HG02623 (cell line): Measurements from ENCODE around the gene PAX8.
"Not testable (repeated sequence)": the region's sequence is repeated elsewhere in the genome, so short reads cannot be mapped to it uniquely, and the experiment has no call there.

Experiments
- ATAC-seq: cut with Tn5 transposase; IDR thresholded peaks from one replicate; pipeline ENCODE4 v1.9.1; 2021; ENCODE audit warnings: moderate library complexity; ENCODE audit not compliant: unreplicated experiment

The PAX8 gene

GRCh38 chr2:113278742-113279139 is at the start of gene PAX8:
Gene PAX8, minus strand, starts transcription at chr2:113278921. Its CDS starts 527 bp downstream, at chr2:113278394.
- ATAC-seq, result no peak

GRCh38 chr2:113328043-113328442 is 49.3 kb upstream of the PAX8 start:
- ATAC-seq, result no peak

GRCh38 chr2:113325161-113325731 is 46.5 kb upstream of the PAX8 start:
- not testable (repeated sequence) for ATAC-seq

GRCh38 chr2:113324684-113325160 is 46.0 kb upstream of the PAX8 start:
- no peak for ATAC-seq

GRCh38 chr2:113323129-113323528 is 44.4 kb upstream of the PAX8 start:
- not testable (repeated sequence) for ATAC-seq

GRCh38 chr2:113320106-113320505 is 41.4 kb upstream of the PAX8 start:
- ATAC-seq, result not testable (repeated sequence)

GRCh38 chr2:113318941-113319340 is 40.2 kb upstream of the PAX8 start:
- ATAC-seq, result not testable (repeated sequence)

GRCh38 chr2:113316085-113316484 is 37.4 kb upstream of the PAX8 start:
- ATAC-seq, result no peak

GRCh38 chr2:113314663-113315062 is 35.9 kb upstream of the PAX8 start:
- not testable (repeated sequence) for ATAC-seq

GRCh38 chr2:113314176-113314575 is 35.5 kb upstream of the PAX8 start:
- ATAC-seq, result not testable (repeated sequence)

GRCh38 chr2:113311781-113312180 is 33.1 kb upstream of the PAX8 start:
- ATAC-seq, result not testable (repeated sequence)

- not testable (repeated sequence) for ATAC-seq
Measured at GRCh38 chr2:113311191-113311590, 32.5 kb upstream of the PAX8 start.

GRCh38 chr2:113309655-113310387 is 31.1 kb upstream of the PAX8 start:
- no peak for ATAC-seq

GRCh38 chr2:113308784-113309183 is 30.1 kb upstream of the PAX8 start:
- ATAC-seq, result not testable (repeated sequence)

GRCh38 chr2:113306207-113306606 is 27.5 kb upstream of the PAX8 start:
- ATAC-seq, result not testable (repeated sequence)

GRCh38 chr2:113305749-113306148 is 27.0 kb upstream of the PAX8 start:
- ATAC-seq, result not testable (repeated sequence)

GRCh38 chr2:113305146-113305545 is 26.4 kb upstream of the PAX8 start:
- no peak for ATAC-seq

- ATAC-seq, result no peak
Measured at GRCh38 chr2:113304702-113305101, 26.0 kb upstream of the PAX8 start.

GRCh38 chr2:113302216-113302980 is 23.7 kb upstream of the PAX8 start:
- not testable (repeated sequence) for ATAC-seq

GRCh38 chr2:113300281-113300680 is 21.6 kb upstream of the PAX8 start:
- no peak for ATAC-seq

- no peak for ATAC-seq
Measured at GRCh38 chr2:113298176-113298575, 19.5 kb upstream of the PAX8 start.

GRCh38 chr2:113297590-113297989 is 18.9 kb upstream of the PAX8 start:
- not testable (repeated sequence) for ATAC-seq
